NCI-H526 treated with DMSO at 0.1 percent for 48 hours (cell line): Measurements from ENCODE around the gene LHX3.
"Not testable (repeated sequence)": the region's sequence is repeated elsewhere in the genome, so short reads cannot be mapped to it uniquely, and the experiment has no call there.

ENCODE experiments used
- DNase-seq: peaks from one replicate; lab custom pipeline; 2025; lab: John Stamatoyannopoulos, UW

Gene LHX3

GRCh38 chr9:136153381-136154065 is 51.4 kb downstream of the LHX3 start:
- no peak for DNase-seq

- DNase-seq, result no peak
These were observed 52.0 kb downstream of the LHX3 start for GRCh38 chr9:136152931-136153330.

- DNase-seq, result no peak
These were observed 52.4 kb downstream of the LHX3 start for GRCh38 chr9:136152543-136152866.

GRCh38 chr9:136151848-136152542 is 52.9 kb downstream of the LHX3 start:
- DNase-seq, result no peak

GRCh38 chr9:136151214-136151804 is 53.6 kb downstream of the LHX3 start:
- DNase-seq, result peak; percentile 44

GRCh38 chr9:136150664-136151213 is 54.2 kb downstream of the LHX3 start:
- DNase-seq, result not testable (repeated sequence)

- no peak for DNase-seq
These were observed 55.1 kb downstream of the LHX3 start for GRCh38 chr9:136149853-136150252.

GRCh38 chr9:136149337-136149736 is 55.6 kb downstream of the LHX3 start:
- no peak for DNase-seq

GRCh38 chr9:136148766-136149165 is 56.2 kb downstream of the LHX3 start:
- DNase-seq, result no peak

GRCh38 chr9:136147890-136148714 is 56.8 kb downstream of the LHX3 start:
- DNase-seq, result peak; percentile 13

- no peak for DNase-seq
These were observed 57.7 kb downstream of the LHX3 start for GRCh38 chr9:136147038-136147889.
